Suprapubic skin (tissue), 4 donors: ENCODE measurements around the gene SARS1.

Experiments
- EP300 ChIP-seq: sonication (generic); formaldehyde crosslinking; IDR thresholded peaks from one replicate; pipeline ENCODE4 v1.6.1; 2017; ENCODE audit warnings: antibody characterized with exemption
- POLR2A ChIP-seq, 2 donors: fragments of 450-650 bp; IDR thresholded peaks; one replicate each; pipeline ENCODE4 v1.6.1; 2017; ENCODE audit warnings: antibody characterized with exemption in 2 of 2, mild to moderate bottlenecking in 2 of 2, moderate library complexity in 2 of 2
- POLR2AphosphoS5 ChIP-seq, 3 donors: sonication (generic); formaldehyde crosslinking; IDR thresholded peaks; one replicate each; pipeline ENCODE4 v1.6.1; 2017; ENCODE audit warnings: antibody characterized with exemption in 3 of 3
- TF ChIP-seq, protein P1 (sequence below), 2 donors: fragments of 200-600 bp in 1 of 2; fragments of 450-650 bp in 1 of 2; sonication (generic) in 1 of 2; IDR thresholded peaks; one replicate each; pipeline ENCODE4 v1.5.1; 2016 to 2019; ENCODE audit warnings: antibody characterized with exemption in 2 of 2, mild to moderate bottlenecking in 1 of 2, moderate library complexity in 1 of 2

GRCh38 chr1:109263597-109264378 is 50.1 kb downstream of the SARS1 start:
- TF ChIP-seq, protein P1, sequence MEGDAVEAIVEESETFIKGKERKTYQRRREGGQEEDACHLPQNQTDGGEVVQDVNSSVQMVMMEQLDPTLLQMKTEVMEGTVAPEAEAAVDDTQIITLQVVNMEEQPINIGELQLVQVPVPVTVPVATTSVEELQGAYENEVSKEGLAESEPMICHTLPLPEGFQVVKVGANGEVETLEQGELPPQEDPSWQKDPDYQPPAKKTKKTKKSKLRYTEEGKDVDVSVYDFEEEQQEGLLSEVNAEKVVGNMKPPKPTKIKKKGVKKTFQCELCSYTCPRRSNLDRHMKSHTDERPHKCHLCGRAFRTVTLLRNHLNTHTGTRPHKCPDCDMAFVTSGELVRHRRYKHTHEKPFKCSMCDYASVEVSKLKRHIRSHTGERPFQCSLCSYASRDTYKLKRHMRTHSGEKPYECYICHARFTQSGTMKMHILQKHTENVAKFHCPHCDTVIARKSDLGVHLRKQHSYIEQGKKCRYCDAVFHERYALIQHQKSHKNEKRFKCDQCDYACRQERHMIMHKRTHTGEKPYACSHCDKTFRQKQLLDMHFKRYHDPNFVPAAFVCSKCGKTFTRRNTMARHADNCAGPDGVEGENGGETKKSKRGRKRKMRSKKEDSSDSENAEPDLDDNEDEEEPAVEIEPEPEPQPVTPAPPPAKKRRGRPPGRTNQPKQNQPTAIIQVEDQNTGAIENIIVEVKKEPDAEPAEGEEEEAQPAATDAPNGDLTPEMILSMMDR (IDR thresholded peaks at IDR 0.05): peak; percentile 96 to 97
- no peak for TF ChIP-seq EP300
- no peak for TF ChIP-seq POLR2A (IDR thresholded peaks at IDR 0.05)
- no peak for TF ChIP-seq POLR2AphosphoS5 (IDR thresholded peaks at IDR 0.05)
